ENCODE measurements around the gene JAZF1.

JAZF1 gene

DNA sequence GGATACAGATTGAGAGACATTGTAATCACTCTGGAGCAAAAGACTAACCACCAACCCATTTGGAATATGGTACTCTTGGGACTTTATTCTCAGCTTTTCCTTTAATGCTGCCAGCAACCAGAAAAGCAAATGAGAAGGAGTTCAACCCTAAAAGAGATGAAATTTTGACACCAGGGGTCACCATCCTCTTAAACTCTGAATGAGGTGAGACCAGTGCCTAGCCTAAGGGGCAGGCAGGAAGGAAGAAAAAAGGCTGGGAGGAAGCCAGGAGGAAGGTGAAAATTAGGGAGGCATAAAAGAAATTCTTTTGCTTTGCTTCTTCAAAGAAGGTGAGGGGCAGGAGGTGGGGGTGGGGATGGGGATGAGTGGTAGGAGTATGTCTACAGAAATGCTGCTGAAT lies 135.8 kb downstream of the JAZF1 start:
- ChIA-PET POLR2A (no interaction called here), CTCF (interaction anchor here (1.6 kb wide), 1 partner anchor 17 kb away, joined by 7 read pairs; no protein-coding TSS in a partner anchor)
- no peak for DNase-seq (ENCODE audit: extremely low spot score)
- TF ChIP-seq, protein P1, sequence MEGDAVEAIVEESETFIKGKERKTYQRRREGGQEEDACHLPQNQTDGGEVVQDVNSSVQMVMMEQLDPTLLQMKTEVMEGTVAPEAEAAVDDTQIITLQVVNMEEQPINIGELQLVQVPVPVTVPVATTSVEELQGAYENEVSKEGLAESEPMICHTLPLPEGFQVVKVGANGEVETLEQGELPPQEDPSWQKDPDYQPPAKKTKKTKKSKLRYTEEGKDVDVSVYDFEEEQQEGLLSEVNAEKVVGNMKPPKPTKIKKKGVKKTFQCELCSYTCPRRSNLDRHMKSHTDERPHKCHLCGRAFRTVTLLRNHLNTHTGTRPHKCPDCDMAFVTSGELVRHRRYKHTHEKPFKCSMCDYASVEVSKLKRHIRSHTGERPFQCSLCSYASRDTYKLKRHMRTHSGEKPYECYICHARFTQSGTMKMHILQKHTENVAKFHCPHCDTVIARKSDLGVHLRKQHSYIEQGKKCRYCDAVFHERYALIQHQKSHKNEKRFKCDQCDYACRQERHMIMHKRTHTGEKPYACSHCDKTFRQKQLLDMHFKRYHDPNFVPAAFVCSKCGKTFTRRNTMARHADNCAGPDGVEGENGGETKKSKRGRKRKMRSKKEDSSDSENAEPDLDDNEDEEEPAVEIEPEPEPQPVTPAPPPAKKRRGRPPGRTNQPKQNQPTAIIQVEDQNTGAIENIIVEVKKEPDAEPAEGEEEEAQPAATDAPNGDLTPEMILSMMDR (IDR thresholded peaks at IDR 0.05; ENCODE audit: control extremely low read depth, extremely low read depth, low read depth, missing control alignments), result no peak

DNA sequence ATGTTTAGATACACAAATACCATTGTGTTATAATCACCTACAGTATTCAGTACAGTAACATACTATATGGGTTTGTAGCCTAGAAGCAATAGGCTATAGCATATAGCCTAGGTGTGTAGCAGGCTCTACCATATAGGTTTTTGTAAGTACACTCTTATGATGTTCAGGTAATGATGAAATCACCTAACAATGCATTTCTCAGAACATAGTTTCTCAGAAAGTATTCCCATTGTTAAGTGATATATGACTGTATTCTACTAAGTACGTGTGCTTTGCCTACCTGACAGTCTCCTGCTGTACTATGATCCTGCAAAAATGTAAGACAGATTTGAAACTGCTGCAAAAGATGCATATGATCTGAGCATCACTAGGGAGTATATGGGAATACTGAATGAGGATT lies 137.9 kb downstream of the JAZF1 start:
- TF ChIP-seq, protein P1 (IDR thresholded peaks at IDR 0.05; ENCODE audit: control extremely low read depth, extremely low read depth, low read depth, missing control alignments), result no peak
- DNase-seq (ENCODE audit: extremely low spot score), result no peak
- POLR2A ChIA-PET, result no interaction called here
- CTCF ChIA-PET, result interaction anchor here (0.8 to 1.9 kb wide), 4 partner anchors 19 to 32 kb away, joined by 3 to 8 read pairs (median 4); no protein-coding TSS in a partner anchor

DNA sequence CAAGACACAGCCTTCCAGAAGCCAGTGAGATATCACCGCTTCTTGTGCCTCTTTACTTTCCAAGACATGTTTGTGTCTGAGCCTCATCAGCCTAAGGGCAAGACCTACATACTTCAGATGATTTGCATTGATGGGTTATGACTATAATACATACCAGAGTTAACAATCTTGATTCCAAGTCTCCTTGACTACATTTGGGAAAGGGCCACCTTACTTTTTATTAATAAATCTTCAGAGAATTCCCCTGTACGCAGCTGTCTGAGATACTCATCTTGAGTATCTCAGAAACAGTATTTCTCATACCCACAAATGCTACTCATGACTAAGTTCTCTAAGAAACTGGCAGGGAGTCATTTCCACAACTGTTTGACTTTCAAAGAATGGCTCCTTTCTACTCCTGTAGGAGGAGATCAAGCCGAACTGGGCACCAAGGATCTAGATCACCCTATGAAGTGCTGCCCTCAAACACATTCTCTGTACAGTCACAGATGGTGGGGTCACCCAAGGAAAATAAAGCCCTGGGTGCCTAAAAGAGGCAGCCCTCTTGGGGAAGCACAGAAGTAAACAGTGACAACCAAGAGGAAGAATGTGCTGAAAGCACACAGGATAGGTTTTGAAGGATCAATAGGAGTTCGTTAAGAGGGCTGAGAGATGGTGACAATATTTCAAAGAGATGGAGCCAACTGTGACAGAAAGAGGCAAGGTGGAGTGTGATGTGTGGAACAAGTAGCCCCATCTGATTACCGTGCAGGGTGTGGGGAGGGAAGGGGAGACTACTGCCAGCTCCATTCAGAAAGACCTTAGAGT lies 138.9 kb downstream of the JAZF1 start:
- no peak for DNase-seq (ENCODE audit: extremely low spot score)
- CTCF ChIA-PET, result interaction anchor here (1.0 to 2.0 kb wide), 3 partner anchors 20 to 36 kb away, joined by 3 to 8 read pairs (median 5); no protein-coding TSS in a partner anchor
- POLR2A ChIA-PET, result no interaction called here
- TF ChIP-seq, protein P1 (IDR thresholded peaks at IDR 0.05; ENCODE audit: control extremely low read depth, extremely low read depth, low read depth, missing control alignments), result no peak

DNA sequence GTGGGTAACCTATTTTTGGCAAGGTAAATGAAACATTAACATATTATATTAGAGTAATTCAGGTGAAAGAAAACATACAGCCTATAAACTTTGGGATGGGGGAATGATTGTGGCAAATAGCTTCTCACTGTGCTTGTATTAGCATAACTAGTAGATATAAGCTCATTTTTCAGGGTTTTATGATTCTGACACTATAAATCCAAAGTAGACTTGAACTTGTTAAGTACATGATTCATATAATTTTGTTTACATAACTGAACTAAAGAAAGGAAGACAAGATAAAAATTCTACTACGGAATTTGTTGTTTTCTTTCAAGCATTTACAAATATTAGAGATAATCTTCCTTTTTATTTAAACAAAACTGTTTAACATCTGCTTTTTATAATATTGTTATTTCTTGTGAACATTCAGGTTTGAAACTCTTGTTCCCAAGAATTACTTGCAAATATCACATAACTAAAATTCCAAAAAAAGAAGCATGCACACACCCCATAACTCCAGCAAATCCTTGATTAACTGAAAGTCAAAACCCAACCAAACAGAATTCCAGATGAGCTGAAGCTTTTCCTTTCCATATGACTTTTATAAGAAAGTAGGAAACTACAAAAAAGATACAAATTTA lies 142.3 kb downstream of the JAZF1 start:
- ChIA-PET CTCF (interaction anchor here (0.7 to 2.1 kb wide), 6 partner anchors 13 to 28 kb away, joined by 3 to 11 read pairs (median 6); no protein-coding TSS in a partner anchor), POLR2A (no interaction called here)
- TF ChIP-seq, protein P1 (IDR thresholded peaks at IDR 0.05; ENCODE audit: control extremely low read depth, extremely low read depth, low read depth, missing control alignments), result no peak
- no peak for DNase-seq (ENCODE audit: extremely low spot score)

DNA sequence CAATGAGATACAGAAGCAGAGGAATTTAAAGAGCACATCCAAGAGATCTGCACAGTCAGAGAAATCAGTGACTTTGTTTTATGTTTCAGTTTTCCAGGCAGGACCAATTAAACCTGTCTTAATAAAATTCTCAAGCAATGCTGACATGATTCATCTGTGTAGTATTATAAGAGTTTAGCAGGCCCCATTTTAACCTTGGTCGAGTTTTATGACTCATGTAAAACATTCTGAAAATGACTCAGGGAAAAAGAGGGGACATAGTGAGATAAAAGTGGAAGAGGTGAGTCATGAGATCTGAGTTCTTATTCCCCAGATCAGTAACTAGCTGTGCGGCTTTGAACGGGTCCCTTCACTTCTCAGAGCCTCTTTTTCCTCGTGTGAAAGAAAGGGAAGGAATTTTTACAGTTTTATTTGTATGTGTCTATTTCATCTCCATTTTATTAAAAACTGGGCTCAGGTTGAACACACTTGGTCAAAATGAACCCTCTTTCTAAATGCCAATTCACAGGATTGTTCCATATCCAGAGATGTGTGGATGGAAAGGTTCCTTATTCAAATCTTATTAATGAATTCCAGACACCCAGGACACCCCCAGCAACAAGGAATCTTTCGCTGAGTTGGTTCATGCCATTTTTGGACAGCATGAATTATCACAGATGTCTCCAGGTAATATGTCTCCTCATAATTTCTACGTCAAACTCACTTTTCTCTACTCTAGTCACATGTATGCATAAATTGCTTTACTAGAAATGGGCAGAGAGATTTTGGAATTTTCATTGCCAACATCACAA lies 143.2 kb downstream of the JAZF1 start:
- DNase-seq (ENCODE audit: extremely low spot score), result peak; percentile 43
- TF ChIP-seq, protein P1 (IDR thresholded peaks at IDR 0.05; ENCODE audit: control extremely low read depth, extremely low read depth, low read depth, missing control alignments), result no peak
- ChIA-PET CTCF (interaction anchor here (0.7 to 1.8 kb wide), 4 partner anchors 12 to 28 kb away, joined by 3 to 6 read pairs (median 4); no protein-coding TSS in a partner anchor), POLR2A (no interaction called here)

DNA sequence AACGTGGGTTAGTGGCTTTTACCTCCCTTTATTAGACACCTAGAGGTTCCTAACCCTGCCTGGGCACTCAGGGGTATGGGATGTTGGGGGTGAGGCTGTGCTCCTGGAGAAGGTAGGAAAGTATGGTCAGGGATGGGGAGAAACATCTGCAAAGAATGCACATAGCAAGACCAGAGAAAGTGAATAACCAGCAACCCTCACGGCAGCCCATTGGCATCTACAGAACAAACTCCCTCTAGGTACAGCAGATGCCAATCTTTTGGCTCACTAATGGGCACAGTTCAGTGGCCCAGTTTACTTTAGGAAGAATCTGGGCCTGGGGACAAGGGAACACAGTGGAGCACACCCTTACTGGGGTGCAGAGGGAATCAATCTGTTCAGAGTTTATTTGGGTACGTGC lies 143.9 kb downstream of the JAZF1 start:
- no peak for DNase-seq (ENCODE audit: extremely low spot score)
- TF ChIP-seq, protein P1 (IDR thresholded peaks at IDR 0.05; ENCODE audit: control extremely low read depth, extremely low read depth, low read depth, missing control alignments), result no peak
- POLR2A ChIA-PET, result no interaction called here
- CTCF ChIA-PET, result interaction anchor here (1.1 to 1.8 kb wide), 3 partner anchors 11 to 25 kb away, joined by 5 to 6 read pairs (median 5); no protein-coding TSS in a partner anchor
